Left ventricle myocardium inferior (tissue), 1 donor: ENCODE measurements around the gene CHST3. TPM values are rescaled to one million over a fixed set of nuclear protein-coding genes. Genes with fewer than 3 reads are reported as not detected.

Experiments used
- DNase-seq: peaks from one replicate; pipeline ENCODE4 v3.0.0-alpha.2; 2020
- H3K27ac ChIP-seq: fragments of 200-600 bp; replicated peaks from 2 replicates; pipeline ENCODE4 v1.8.0; 2021
- H3K27me3 ChIP-seq: fragments of 200-600 bp; 2 replicates; pipeline ENCODE4 v1.8.0; 2021; ENCODE audit warnings: low read depth
- H3K36me3 ChIP-seq: fragments of 200-600 bp; 2 replicates; pipeline ENCODE4 v1.8.0; 2021
- H3K4me1 ChIP-seq: fragments of 200-600 bp; 2 replicates; pipeline ENCODE4 v1.8.0; 2021
- H3K4me3 ChIP-seq: fragments of 200-600 bp; 2 replicates; pipeline ENCODE4 v1.8.0; 2021; ENCODE audit warnings: mild to moderate bottlenecking, moderate library complexity
- H3K9me3 ChIP-seq: fragments of 200-600 bp; replicated peaks from 2 replicates; pipeline ENCODE4 v1.8.0; 2021
- CTCF ChIP-seq: fragments of 200-600 bp; IDR thresholded peaks from 2 replicates; pipeline ENCODE4 v1.8.0; 2021; ENCODE audit warnings: antibody characterized with exemption, mild to moderate bottlenecking, borderline replicate concordance
- intact Hi-C: fragments of 100-400 bp; cut with micrococcal nuclease; formaldehyde crosslinking; loops from one replicate; pipeline ENCODE4 v1.11.0; 2022
- total RNA-seq: library from RNA; stranded (reverse); fragmentation: NEBNext Ultra II Directional; extraction: Animal tissue kit (Norgen Biotek cat#: 25700); gene quantifications from one replicate; pipeline ENCODE4 v1.2.1, GENCODE V29; 2021
- donor health status: DM: no; HTN: yes; CAD: no; lungs with severe emphysema.

The CHST3 gene
- total RNA-seq, 1 donor from 2014 or later = 18.0 TPM

DNA sequence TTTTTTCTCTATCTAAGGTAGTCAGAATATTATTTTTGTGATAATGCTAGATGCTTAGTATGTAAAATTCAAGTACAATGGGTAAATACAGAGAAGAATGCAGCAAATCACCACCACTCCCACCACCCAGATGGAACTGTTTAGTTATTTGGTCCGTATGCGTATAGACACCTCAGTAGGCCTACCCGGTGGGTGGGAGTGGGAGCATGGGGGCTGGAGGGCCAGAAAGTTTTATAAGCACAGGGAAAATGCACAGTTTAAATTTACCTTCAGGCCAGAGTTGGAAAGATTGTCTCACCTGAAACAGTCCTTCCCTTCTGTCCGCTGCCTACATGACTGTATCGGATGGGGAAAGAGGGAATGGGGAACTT, 15.5 kb downstream of the CHST3 start:
- intact Hi-C loops = no loop called here

GRCh38 chr10:71980181-71981014, 16.2 kb downstream of the CHST3 start:
- Histone ChIP-seq H3K36me3 (no peaks in the 10 kb centered on the region), H3K27me3 (no peaks in the 10 kb centered on the region), H3K4me3 (no peak overlapping the region), H3K27ac (peak overlapping the region; percentile 89), H3K9me3 (no peaks in the 10 kb centered on the region), H3K4me1 (peaks cover 99% of the 10 kb centered on the region)
- TF ChIP-seq CTCF = no peak
- intact Hi-C loops = no loop called here
- DNase-seq = no peak

More for the DNA sequence above, 15.5 kb downstream of the CHST3 start:
- no peak for DNase-seq
- no peak for TF ChIP-seq CTCF
- H3K36me3 ChIP-seq = no peaks in the 10 kb centered on the region
- H3K4me1 ChIP-seq = peaks cover 99% of the 10 kb centered on the region
- H3K9me3 ChIP-seq = no peaks in the 10 kb centered on the region
- no peaks in the 10 kb centered on the region for H3K27me3 ChIP-seq
- no peak overlapping the region for H3K4me3 ChIP-seq
- peak overlapping the region; percentile 89 for H3K27ac ChIP-seq

- no peaks in the 10 kb centered on the region for H3K9me3 ChIP-seq
- TF ChIP-seq CTCF = no peak
- H3K27ac ChIP-seq = peak overlapping the region; percentile 89
- DNase-seq = no peak
- H3K36me3 ChIP-seq = no peaks in the 10 kb centered on the region
- H3K4me1 ChIP-seq = peaks cover 99% of the 10 kb centered on the region
- intact Hi-C loops = no loop called here
- no peaks in the 10 kb centered on the region for H3K27me3 ChIP-seq
- H3K4me3 ChIP-seq = no peak overlapping the region
Measured at GRCh38 chr10:71981015-71981875, 17.1 kb downstream of the CHST3 start.

- Histone ChIP-seq H3K27me3 (no peaks in the 10 kb centered on the region), H3K4me1 (peaks cover 99% of the 10 kb centered on the region), H3K4me3 (no peak overlapping the region), H3K9me3 (no peaks in the 10 kb centered on the region), H3K36me3 (no peaks in the 10 kb centered on the region), H3K27ac (peak overlapping the region; percentile 89)
- TF ChIP-seq CTCF = no peak
- DNase-seq = no peak
- intact Hi-C loops = no loop called here
Measured at GRCh38 chr10:71981876-71982230, 17.7 kb downstream of the CHST3 start.

DNA sequence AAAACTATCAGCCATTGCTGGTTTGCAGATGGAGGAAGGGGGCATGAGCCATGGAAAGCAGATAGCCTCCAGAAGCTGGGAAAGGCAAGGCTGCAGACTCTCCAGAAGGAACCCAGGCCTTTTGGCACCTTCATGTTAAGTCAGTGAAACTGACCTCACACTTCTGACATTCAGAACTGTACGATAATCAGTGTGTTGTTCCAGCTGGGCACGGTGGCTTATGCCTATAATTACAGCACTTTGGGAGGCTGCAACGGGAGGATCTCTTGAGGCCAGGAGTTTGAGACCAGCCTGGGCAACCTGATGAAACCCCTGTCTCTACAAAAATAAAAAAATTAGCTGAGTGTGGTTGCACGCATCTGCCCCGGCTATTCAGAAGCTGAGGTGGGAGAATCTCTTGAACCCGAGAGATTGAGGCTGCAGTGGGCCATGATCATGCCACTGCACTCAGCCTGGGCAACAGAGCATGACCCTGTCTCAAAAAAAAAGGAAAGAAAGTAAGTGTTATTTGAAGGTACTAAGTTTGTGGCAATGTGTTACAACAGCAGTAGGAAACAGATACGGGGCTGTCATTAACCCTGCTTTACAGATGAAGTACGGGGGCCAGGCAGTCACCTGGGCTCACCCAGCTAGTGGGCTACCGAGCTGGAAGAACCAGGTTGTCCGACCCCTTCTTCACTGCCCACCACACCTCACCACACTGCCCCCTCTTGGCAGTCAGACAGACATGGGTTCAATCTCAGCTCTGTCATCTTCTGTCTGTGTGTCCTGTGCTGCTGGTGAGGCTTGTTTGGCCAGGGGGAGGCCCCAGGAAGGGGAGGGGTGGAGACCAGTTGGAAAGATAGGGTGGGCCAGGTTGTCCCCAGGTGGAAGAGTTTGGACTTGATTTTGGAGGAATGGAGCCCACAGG, 18.3 kb downstream of the CHST3 start:
- DNase-seq = no peak
- no peak overlapping the region for H3K4me3 ChIP-seq
- intact Hi-C loops = no loop called here
- TF ChIP-seq CTCF = no peak
- no peaks in the 10 kb centered on the region for H3K9me3 ChIP-seq
- H3K36me3 ChIP-seq = no peaks in the 10 kb centered on the region
- no peaks in the 10 kb centered on the region for H3K27me3 ChIP-seq
- peak overlapping the region; percentile 89 for H3K27ac ChIP-seq
- H3K4me1 ChIP-seq = peaks cover 100% of the 10 kb centered on the region
